K562 (cell line): ENCODE results near the gene RANBP3. TPM values are rescaled to one million over a fixed set of nuclear protein-coding genes. Genes with fewer than 3 reads are reported as not detected.
A peak's percentile ranks its signal among the peaks of the same experiment; 100 is the strongest.

Experiments
- ATF7 ChIP-seq: fragments of 450-650 bp; IDR thresholded peaks from 2 replicates; pipeline ENCODE4 v1.7.1; 2014; ENCODE audit warnings: mild to moderate bottlenecking, moderate library complexity
- CBX1 ChIP-seq: sonication (generic); IDR thresholded peaks from 2 replicates; pipeline ENCODE4 v1.6.1; 2016; ENCODE audit warnings: antibody characterized with exemption, low read depth, mild to moderate bottlenecking
- CHD4 ChIP-seq: fragments of 200-600 bp; sonication (generic); IDR thresholded peaks from 3 replicates; pipeline ENCODE4 v1.6.1; 2012; ENCODE audit warnings: low read depth, mild to moderate bottlenecking, mixed read lengths, low read length, inconsistent platforms; ENCODE audit not compliant: insufficient read depth, insufficient replicate concordance, poor library complexity, severe bottlenecking
- ESRRA ChIP-seq: fragments of 450-650 bp; IDR thresholded peaks from 2 replicates; pipeline ENCODE4 v1.6.1; 2014; ENCODE audit warnings: low read depth, mild to moderate bottlenecking, moderate library complexity, borderline replicate concordance
- ETV5 ChIP-seq: sonication (generic); formaldehyde crosslinking; IDR thresholded peaks from 2 replicates; pipeline ENCODE4 v1.4.0; 2020; ENCODE audit warnings: low read depth, mild to moderate bottlenecking, missing genetic modification reagents
- HIVEP1 ChIP-seq: fragments of 250-450 bp; sonication (Bioruptor Pico); IDR thresholded peaks from 2 replicates; pipeline ENCODE4 v1.4.0; 2020; ENCODE audit warnings: mild to moderate bottlenecking
- NR4A1 ChIP-seq, 2 experiments: fragments of 250-450 bp in 1 of 2; fragments of 450-650 bp in 1 of 2; sonication (Bioruptor Pico) in 1 of 2; IDR thresholded peaks; 2 replicates each; pipeline versions ENCODE4 v1.4.0 to v1.6.1; 2016 to 2020; ENCODE audit warnings: mild to moderate bottlenecking in 2 of 2, missing compliant biosample characterization in 1 of 2, missing genetic modification characterization in 1 of 2, moderate library complexity in 1 of 2
- PHB ChIP-seq: fragments of 250-450 bp; sonication (Bioruptor Pico); IDR thresholded peaks from 2 replicates; pipeline ENCODE4 v1.5.0; 2021
- SNRNP70 ChIP-seq: fragments of 200-400 bp; formaldehyde crosslinking; optimal IDR thresholded peaks from 2 replicates; pipeline ENCODE3; 2017; ENCODE audit warnings: low read depth, low read length
- ZBTB40 ChIP-seq, 2 experiments: fragments of 450-650 bp in 1 of 2; sonication (generic) in 1 of 2; formaldehyde crosslinking in 1 of 2; IDR thresholded peaks; 2 replicates each; pipeline versions ENCODE4 v1.7.1 to v1.9.0; 2016 to 2022; ENCODE audit warnings: inconsistent platforms in 1 of 2, mild to moderate bottlenecking in 1 of 2, missing genetic modification reagents in 1 of 2
- ZNF24 ChIP-seq: fragments of 450-650 bp; IDR thresholded peaks from 2 replicates; pipeline ENCODE4 v1.6.1; 2016
- ZNF384 ChIP-seq: IDR thresholded peaks from 2 replicates; pipeline ENCODE4 v1.6.1; 2012; ENCODE audit warnings: low read depth, low read length, improper control_type of control experiment
- polyA plus RNA-seq, 8 experiments: library from polyadenylated mRNA; depleted of rRNA in 4 of 8; stranded (reverse) in 5 of 8; unstranded in 3 of 8; fragments of >200 nt; fragmentation: Nextera tagmentation in 2 of 8; fragmentation: Illumina TruSeq in 1 of 8; extraction: Ambion mirVana in 2 of 8; extraction: Trizol in 1 of 8; gene quantifications; 2 replicates each; pipeline versions ENCODE4 v1.2.1 to v1.2.3, GENCODE V29; 2011 to 2014; ENCODE audit warnings: inconsistent platforms in 1 of 8, missing spikeins in 1 of 8
- total RNA-seq, 7 experiments: library from RNA; depleted of rRNA in 6 of 7; stranded (reverse); fragments of >200 nt in 6 of 7; fragmentation: Illumina TruSeq in 2 of 7; extraction: Trizol in 2 of 7; gene quantifications; 2 replicates each; pipeline versions ENCODE4 v1.2.1 to v1.2.3, GENCODE V29; 2011 to 2021; ENCODE audit warnings: low replicate concordance in 1 of 7
- TF ChIP-seq, protein P1 (sequence below): fragments of 150-350 bp; IDR thresholded peaks from 2 replicates; pipeline ENCODE4 v1.6.1; 2014; ENCODE audit warnings: low read depth, mild to moderate bottlenecking, low read length, borderline replicate concordance

Gene RANBP3
- total and polyA plus RNA-seq, 9 of the 15 experiments (the other 6 are each of a cell fraction or from before 2014, with no cell fraction given) = 0.90 to 95.1 (median 63.2) TPM

DNA sequence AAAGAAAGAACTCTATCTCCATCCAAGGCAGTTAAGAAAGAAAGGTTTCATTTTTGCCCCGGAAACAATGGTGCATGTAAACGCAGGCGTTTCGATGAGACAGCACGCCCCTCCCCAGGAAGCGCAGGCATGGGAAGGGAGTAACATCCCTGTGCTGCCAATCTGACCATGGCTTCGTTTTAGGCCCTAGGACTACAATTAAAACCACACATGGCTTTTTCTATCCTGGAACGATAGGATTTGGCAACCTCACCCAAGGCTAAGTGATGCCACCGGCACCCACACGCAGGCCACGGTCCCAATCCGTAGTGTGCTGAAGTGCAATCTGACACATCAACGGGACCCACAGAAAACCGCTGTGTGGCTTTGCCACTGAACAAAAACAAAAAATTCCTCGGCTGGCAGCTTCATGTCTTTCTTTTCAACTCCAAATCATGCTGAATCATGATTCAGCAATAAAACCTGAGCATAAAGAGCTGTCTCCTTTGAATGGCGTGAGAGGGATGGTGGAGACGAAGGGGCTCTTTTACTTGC is 24.2 kb downstream of the RANBP3 start (continued):
- TF ChIP-seq ZBTB40 (IDR thresholded peaks at IDR 0.05) = no peak
- no peak for TF ChIP-seq ZBTB40 (CRISPR knock-in tag; IDR thresholded peaks at IDR 0.05)
- TF ChIP-seq ATF7 = no peak
- TF ChIP-seq CBX1 = no peak
- no peak for TF ChIP-seq ESRRA
- TF ChIP-seq HIVEP1 = no peak
- TF ChIP-seq NR4A1 (CRISPR knock-in tag; IDR thresholded peaks at IDR 0.05) = no peak
- no peak for TF ChIP-seq NR4A1 (tag; IDR thresholded peaks at IDR 0.05)
- TF ChIP-seq, protein P1, sequence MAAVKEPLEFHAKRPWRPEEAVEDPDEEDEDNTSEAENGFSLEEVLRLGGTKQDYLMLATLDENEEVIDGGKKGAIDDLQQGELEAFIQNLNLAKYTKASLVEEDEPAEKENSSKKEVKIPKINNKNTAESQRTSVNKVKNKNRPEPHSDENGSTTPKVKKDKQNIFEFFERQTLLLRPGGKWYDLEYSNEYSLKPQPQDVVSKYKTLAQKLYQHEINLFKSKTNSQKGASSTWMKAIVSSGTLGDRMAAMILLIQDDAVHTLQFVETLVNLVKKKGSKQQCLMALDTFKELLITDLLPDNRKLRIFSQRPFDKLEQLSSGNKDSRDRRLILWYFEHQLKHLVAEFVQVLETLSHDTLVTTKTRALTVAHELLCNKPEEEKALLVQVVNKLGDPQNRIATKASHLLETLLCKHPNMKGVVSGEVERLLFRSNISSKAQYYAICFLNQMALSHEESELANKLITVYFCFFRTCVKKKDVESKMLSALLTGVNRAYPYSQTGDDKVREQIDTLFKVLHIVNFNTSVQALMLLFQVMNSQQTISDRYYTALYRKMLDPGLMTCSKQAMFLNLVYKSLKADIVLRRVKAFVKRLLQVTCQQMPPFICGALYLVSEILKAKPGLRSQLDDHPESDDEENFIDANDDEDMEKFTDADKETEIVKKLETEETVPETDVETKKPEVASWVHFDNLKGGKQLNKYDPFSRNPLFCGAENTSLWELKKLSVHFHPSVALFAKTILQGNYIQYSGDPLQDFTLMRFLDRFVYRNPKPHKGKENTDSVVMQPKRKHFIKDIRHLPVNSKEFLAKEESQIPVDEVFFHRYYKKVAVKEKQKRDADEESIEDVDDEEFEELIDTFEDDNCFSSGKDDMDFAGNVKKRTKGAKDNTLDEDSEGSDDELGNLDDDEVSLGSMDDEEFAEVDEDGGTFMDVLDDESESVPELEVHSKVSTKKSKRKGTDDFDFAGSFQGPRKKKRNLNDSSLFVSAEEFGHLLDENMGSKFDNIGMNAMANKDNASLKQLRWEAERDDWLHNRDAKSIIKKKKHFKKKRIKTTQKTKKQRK = no peak
- TF ChIP-seq SNRNP70 = no peak
- TF ChIP-seq ZNF24 = peak; percentile 64; the same call in 1 of the 2 replicates
- TF ChIP-seq ETV5 (CRISPR knock-in tag) = no peak
- no peak for TF ChIP-seq PHB (CRISPR knock-in tag)
- no peak for TF ChIP-seq CHD4
- TF ChIP-seq ZNF384 = no peak
